ENCODE results near the gene GAGE10. TPM values are rescaled to one million over a fixed set of nuclear protein-coding genes. Genes with fewer than 3 reads are reported as not detected.
A peak's percentile ranks its signal among the peaks of the same experiment; 100 is the strongest.
"Not testable (repeated sequence)": the region's sequence is repeated elsewhere in the genome, so short reads cannot be mapped to it uniquely, and the experiment has no call there.

Gene GAGE10
- total RNA-seq, 2 donors from 2014 or later = not detected

DNA sequence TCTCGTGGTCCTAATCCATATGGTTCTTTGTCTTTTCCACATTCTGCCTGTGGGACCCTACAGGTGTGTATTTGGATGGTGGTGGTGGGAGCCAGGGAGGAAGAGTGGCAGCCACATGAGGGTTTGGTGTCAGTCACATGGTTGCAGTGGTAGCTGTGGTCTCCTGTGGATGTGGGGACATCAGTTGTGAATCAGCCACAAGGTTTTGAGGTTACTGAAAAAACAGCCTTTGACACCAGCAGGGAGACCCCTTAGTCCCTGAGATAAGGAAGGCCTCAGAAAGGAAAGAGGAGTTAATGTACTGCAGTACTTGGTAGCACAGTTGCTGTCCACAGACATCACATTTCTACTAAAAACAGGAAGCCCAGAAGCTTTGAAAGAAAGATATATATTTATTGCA lies 15.8 kb upstream of the GAGE10 start:
- no peak for DNase-seq
- Histone ChIP-seq H3K36me3 (no peaks in the 10 kb centered on the region), H3K9me3 (no peaks in the 10 kb centered on the region), H3K9ac (ENCODE audit: low read depth in 2 of 2, low read length in 2 of 2) (no peak overlapping the region), H3K4me3 (no peak overlapping the region), H3K4me1 (no peaks in the 10 kb centered on the region), H3K27me3 (no peaks in the 10 kb centered on the region), H3K27ac (no peak overlapping the region)
- intact Hi-C loops (cut with DNase I) = no loop called here
- no peak for TF ChIP-seq CTCF (IDR thresholded peaks at IDR 0.05)

- Histone ChIP-seq H3K4me1 (no peaks in the 10 kb centered on the region), H3K9me3 (no peaks in the 10 kb centered on the region), H3K36me3 (no peaks in the 10 kb centered on the region), H3K27me3 (no peaks in the 10 kb centered on the region), H3K9ac (ENCODE audit: low read depth in 2 of 2, low read length in 2 of 2) (no peak overlapping the region), H3K27ac (no peak overlapping the region), H3K4me3 (no peak overlapping the region)
- intact Hi-C loops (cut with DNase I) = loop anchor here (5.0 kb wide), 1 partner anchor 462 kb away; no protein-coding TSS in a partner anchor
- TF ChIP-seq CTCF (IDR thresholded peaks at IDR 0.05) = no peak
- DNase-seq = no peak
Measured at GRCh38 chrX:49290215-49290614, 13.2 kb upstream of the GAGE10 start.

DNA sequence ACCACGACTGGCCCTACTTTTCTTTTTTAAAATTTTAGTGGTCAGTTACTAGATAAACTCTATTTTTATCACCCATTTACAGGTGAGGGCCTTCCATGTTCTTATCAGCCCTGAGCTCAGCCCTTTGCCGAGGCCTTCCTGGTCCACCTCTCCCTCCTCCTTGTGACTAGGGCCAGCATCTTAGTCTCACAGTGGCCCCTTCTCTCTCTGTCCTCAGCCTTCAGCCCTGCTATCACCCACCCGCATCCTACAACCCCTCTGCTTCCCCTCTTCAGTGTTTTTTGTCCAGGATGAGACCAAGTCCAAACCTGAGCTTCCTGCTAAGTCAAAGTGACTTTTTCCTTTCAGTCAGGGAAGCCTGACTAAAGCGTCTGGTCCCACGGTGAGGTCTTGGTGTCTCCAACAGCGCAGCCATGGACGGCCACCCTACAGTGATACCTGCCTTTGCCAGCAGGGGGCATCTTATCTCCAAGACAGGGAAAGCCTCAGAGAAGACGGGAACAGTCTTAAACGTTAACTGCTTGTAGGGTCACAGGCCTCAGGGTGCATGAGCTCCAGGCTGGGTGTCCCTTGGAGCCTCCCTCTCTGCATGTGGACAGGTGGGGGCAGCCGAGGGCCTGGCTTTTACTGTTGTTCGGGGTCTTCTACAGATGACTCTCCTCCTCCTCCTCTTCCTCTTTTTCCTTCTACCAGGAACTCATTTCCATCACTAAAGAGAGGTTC lies 11.7 kb upstream of the GAGE10 start:
- H3K36me3 ChIP-seq = no peaks in the 10 kb centered on the region
- H3K27me3 ChIP-seq = no peaks in the 10 kb centered on the region
- no peak overlapping the region for H3K9ac ChIP-seq (ENCODE audit: low read depth in 2 of 2, low read length in 2 of 2)
- H3K4me1 ChIP-seq = no peaks in the 10 kb centered on the region
- TF ChIP-seq CTCF (IDR thresholded peaks at IDR 0.05) = peak; percentile 63
- H3K9me3 ChIP-seq = no peaks in the 10 kb centered on the region
- no peak overlapping the region for H3K4me3 ChIP-seq
- DNase-seq = peak; percentile 67
- intact Hi-C loops (cut with DNase I) = loop anchor here (5.0 kb wide), 1 partner anchor 461 kb away; no protein-coding TSS in a partner anchor
- H3K27ac ChIP-seq = no peak overlapping the region

GRCh38 chrX:49292400-49293362 lies 10.8 kb upstream of the GAGE10 start:
- Histone ChIP-seq H3K27ac (no peak overlapping the region), H3K36me3 (no peaks in the 10 kb centered on the region), H3K9ac (ENCODE audit: low read depth in 2 of 2, low read length in 2 of 2) (no peak overlapping the region), H3K4me1 (no peaks in the 10 kb centered on the region), H3K27me3 (no peaks in the 10 kb centered on the region), H3K4me3 (no peak overlapping the region), H3K9me3 (no peaks in the 10 kb centered on the region)
- DNase-seq = no peak
- no peak for TF ChIP-seq CTCF (IDR thresholded peaks at IDR 0.05)
- intact Hi-C loops (cut with DNase I) = loop anchor here (5.0 kb wide), 1 partner anchor 460 kb away; no protein-coding TSS in a partner anchor

- H3K9ac ChIP-seq (ENCODE audit: low read depth in 2 of 2, low read length in 2 of 2); DNase-seq; H3K9me3 ChIP-seq; H3K4me3 ChIP-seq; H3K36me3 ChIP-seq; H3K27ac ChIP-seq; intact Hi-C loops (cut with DNase I); H3K27me3 ChIP-seq; H3K4me1 ChIP-seq: not testable (repeated sequence)
Measured at GRCh38 chrX:49299293-49299692, 4.2 kb upstream of the GAGE10 start.

Data from colonic mucosa (tissue), 4 donors.